GM18505 (cell line): ENCODE results near the gene SECISBP2.
"Not testable (repeated sequence)": the region's sequence is repeated elsewhere in the genome, so short reads cannot be mapped to it uniquely, and the experiment has no call there.

Experiments
- ATAC-seq: cut with Tn5 transposase; IDR thresholded peaks from one replicate; pipeline ENCODE4 v1.9.1; 2021; ENCODE audit not compliant: unreplicated experiment
- POLR2A ChIP-seq: IDR thresholded peaks from 4 replicates; pipeline ENCODE4 v1.6.1; 2011; ENCODE audit warnings: borderline replicate concordance; ENCODE audit not compliant: insufficient read depth, insufficient read length; ENCODE audit errors: extremely low read depth

SECISBP2 gene, protein sequence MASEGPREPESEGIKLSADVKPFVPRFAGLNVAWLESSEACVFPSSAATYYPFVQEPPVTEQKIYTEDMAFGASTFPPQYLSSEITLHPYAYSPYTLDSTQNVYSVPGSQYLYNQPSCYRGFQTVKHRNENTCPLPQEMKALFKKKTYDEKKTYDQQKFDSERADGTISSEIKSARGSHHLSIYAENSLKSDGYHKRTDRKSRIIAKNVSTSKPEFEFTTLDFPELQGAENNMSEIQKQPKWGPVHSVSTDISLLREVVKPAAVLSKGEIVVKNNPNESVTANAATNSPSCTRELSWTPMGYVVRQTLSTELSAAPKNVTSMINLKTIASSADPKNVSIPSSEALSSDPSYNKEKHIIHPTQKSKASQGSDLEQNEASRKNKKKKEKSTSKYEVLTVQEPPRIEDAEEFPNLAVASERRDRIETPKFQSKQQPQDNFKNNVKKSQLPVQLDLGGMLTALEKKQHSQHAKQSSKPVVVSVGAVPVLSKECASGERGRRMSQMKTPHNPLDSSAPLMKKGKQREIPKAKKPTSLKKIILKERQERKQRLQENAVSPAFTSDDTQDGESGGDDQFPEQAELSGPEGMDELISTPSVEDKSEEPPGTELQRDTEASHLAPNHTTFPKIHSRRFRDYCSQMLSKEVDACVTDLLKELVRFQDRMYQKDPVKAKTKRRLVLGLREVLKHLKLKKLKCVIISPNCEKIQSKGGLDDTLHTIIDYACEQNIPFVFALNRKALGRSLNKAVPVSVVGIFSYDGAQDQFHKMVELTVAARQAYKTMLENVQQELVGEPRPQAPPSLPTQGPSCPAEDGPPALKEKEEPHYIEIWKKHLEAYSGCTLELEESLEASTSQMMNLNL

DNA sequence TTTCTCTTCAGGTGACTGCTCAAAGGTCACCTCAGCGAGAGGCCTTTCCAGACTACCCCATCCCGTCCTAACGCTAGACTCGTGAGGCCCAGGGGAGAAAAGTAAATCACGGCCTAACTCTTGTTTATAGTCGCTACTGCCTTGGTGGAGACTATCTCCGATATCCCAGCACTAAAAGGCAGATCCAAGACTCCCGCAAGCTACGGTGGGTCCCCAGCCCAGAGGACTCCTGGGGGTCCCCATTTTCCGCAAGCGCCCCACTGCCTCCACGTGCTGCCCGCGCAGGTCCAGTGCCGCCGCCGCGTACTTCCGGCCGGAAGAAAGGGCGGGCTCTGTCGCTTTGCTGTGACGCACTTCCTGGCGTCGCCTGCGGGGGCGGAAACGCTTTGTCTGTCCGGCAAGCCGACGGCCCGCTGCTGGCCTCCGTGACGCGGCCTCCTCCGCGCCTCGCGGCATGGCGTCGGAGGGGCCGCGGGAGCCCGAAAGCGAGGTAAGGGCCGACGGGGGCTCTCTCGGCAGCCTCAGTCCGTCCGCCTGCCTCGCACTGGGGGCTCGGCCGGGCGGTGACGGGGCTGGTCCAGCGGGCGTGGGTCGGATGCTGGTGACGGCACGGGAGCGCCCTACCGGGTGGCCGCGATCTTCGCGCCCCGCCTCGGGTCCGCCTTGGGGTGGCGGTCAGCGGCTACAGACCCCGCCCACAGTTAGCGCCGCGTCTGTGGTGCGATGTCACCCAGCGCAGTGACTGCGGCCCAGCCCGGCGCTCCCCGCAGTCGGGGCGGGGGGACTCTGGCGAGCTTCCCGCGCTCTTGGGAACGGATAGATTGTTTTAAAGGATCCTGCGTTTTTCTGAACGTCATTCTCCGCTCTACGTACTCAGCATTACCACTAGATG, at the start of gene SECISBP2:
Gene SECISBP2 (plus strand): TSS at position 378 of the 892 bp plus-strand sequence. CDS start 77 bp downstream, at position 455.
- peak; percentile 92 for ATAC-seq
- TF ChIP-seq POLR2A: peak; percentile 97

DNA sequence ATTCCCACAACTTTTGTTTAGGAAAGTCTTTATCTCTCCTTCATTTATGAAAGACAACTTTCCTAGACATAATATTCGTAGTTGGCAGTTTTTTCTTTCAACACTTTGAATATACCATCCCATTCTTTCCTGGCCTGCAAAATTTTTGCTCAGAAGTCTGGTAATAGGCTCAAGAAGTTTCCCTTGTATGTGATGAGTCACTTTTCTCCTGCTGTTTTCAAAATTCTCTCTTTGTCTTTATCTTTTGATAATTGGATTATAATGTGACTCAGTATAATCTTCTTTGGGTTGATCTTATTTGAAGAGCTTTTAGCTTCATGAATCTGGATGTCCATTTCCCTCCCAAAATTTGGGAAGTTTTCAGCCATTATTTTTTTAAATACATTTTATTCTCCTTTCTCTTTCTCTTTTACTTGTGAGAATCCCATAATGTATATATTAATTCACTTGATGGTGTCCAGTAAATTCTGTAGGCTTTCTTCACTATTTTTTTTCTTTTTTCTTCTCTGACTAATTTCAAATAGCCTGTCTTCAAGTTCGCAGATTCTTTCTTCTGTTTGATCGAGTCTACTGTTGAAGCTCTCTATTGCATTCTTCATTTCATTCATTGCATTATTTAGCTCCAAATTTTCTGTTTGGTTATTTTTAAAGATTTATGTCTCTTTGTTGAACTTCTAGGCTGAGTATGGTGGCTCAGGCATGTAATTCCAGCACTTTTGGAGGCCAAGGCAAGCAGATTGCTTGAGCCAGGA, 44.6 kb upstream of the SECISBP2 start:
- no peak for TF ChIP-seq POLR2A
- ATAC-seq: no peak

GRCh38 chr9:89274838-89275237, 43.5 kb upstream of the SECISBP2 start:
- ATAC-seq: no peak

DNA sequence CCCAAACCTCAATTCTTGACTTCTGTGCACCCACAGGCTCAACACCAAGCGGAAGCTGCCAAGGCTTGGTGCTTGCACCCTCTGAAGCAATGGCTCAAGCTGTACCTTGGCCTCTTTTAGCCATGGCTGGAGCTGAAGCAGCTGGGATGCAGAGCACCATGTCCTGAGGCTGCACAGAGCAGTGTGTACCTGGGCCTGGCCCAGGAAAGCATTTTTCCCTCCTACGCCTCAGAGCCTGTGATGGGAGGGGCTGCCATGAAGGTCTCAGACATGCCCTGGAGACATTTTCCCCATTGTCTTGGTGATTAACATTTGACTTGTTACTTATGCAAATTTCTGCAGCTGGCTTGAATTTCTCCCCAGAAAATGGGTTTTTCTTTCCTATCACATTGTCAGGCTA, 42.3 kb upstream of the SECISBP2 start:
- not testable (repeated sequence) for ATAC-seq

More at GRCh38 chr9:89274838-89275237, 43.5 kb upstream of the SECISBP2 start:
- no peak for TF ChIP-seq POLR2A

GRCh38 chr9:89277043-89277442, 41.3 kb upstream of the SECISBP2 start:
- TF ChIP-seq POLR2A: no peak

DNA sequence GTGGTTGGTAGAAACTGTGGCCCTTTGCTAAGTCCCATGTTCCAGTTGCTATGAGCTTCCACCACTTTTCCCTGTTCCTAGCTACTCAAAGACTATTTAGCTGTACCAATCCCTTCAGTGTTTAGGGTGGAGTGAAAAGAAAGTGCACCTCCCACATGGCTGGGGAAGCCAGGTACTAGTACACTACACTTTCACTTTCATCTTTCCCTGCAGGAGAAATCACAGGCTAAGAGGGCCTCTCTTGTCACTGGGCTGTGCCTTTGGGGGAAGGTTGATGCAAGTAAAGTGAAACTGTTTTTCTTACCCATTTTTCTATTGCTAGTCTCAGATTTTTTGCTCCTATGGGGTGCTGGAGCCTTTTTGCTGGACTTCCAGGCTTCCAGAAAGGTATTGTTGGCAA, 40.8 kb upstream of the SECISBP2 start:
- ATAC-seq: no peak
- no peak for TF ChIP-seq POLR2A

More at GRCh38 chr9:89277043-89277442, 41.3 kb upstream of the SECISBP2 start:
- no peak for ATAC-seq

DNA sequence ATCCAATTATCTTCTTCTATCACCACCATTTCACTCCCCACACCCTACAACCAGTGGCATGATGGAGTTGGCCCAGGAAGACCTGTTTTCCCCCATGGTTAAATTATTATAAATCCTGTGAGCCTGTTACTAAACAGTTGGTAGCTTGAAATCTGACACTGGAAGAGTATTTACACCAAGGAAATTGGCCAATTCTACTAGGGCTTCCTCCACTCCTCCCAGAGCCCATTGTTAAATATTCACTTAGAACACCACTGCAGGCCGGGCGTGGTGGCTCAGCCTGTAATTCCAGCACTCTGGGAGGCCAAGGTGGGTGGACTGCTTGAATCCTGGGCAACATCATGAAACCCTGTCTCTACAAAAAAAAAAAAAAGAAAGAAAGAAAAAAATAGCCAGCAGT, 39.7 kb upstream of the SECISBP2 start:
- TF ChIP-seq POLR2A: no peak
- no peak for ATAC-seq

GRCh38 chr9:89278997-89279739, 39.1 kb upstream of the SECISBP2 start:
- no peak for TF ChIP-seq POLR2A
- no peak for ATAC-seq

GRCh38 chr9:89281106-89281505, 37.2 kb upstream of the SECISBP2 start:
- no peak for TF ChIP-seq POLR2A
- ATAC-seq: no peak

- ATAC-seq: not testable (repeated sequence)
Observed at GRCh38 chr9:89282248-89282968, 35.9 kb upstream of the SECISBP2 start.

DNA sequence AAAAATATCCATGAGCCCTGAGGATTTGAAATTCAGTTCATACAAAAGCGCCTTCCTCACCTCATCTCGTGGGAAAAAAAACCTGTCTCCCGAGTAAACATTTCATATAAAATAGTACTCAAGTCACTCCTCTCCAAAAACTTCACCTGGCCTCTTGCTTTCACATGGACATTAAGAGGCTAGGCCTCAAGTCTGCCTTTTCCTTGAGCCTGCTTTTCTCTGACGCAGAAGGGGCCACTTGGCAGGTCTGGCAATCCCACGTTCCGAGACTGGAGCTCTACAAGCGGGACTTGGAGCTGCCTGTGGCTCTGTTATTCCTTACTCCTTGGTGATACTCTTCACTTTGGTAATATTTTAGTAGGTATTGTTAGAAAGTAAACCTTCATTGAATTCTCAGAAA, 34.2 kb upstream of the SECISBP2 start:
- no peak for ATAC-seq
- no peak for TF ChIP-seq POLR2A

GRCh38 chr9:89291741-89292140, 26.6 kb upstream of the SECISBP2 start:
- no peak for ATAC-seq

More at GRCh38 chr9:89291741-89292140, 26.6 kb upstream of the SECISBP2 start:
- no peak for TF ChIP-seq POLR2A
